Glutamatergic neuron (in vitro differentiated cells): ENCODE data around the gene SMTNL1. TPM values are rescaled to one million over a fixed set of nuclear protein-coding genes. Genes with fewer than 3 reads are reported as not detected.

ENCODE experiments used
- DNase-seq: peaks from one replicate; pipeline ENCODE4 v3.0.0; 2022
- H3K27ac Mint-ChIP-seq: one replicate; pipeline ENCODE4 v1.8.0; 2020; ENCODE audit warnings: mild to moderate bottlenecking, mixed read lengths, inconsistent platforms; ENCODE audit not compliant: unreplicated experiment
- H3K27me3 Mint-ChIP-seq: one replicate; pipeline ENCODE4 v1.8.0; 2020; ENCODE audit warnings: mild to moderate bottlenecking, moderate library complexity, mixed read lengths, inconsistent platforms; ENCODE audit not compliant: unreplicated experiment
- H3K36me3 Mint-ChIP-seq: one replicate; pipeline ENCODE4 v1.8.0; 2020; ENCODE audit warnings: mild to moderate bottlenecking, mixed read lengths, inconsistent platforms; ENCODE audit not compliant: unreplicated experiment
- H3K4me1 Mint-ChIP-seq: one replicate; pipeline ENCODE4 v1.8.0; 2020; ENCODE audit warnings: mild to moderate bottlenecking, low read depth, mixed read lengths, inconsistent platforms; ENCODE audit not compliant: unreplicated experiment
- H3K4me3 Mint-ChIP-seq: one replicate; pipeline ENCODE4 v1.8.0; 2020; ENCODE audit warnings: mild to moderate bottlenecking, mixed read lengths, inconsistent platforms; ENCODE audit not compliant: unreplicated experiment
- H3K9me3 Mint-ChIP-seq: one replicate; pipeline ENCODE4 v1.8.0; 2020; ENCODE audit warnings: mild to moderate bottlenecking, moderate library complexity, mixed read lengths, inconsistent platforms; ENCODE audit not compliant: unreplicated experiment
- CTCF ChIP-seq: fragments of 200-600 bp; sonication (generic); IDR thresholded peaks from one replicate; pipeline ENCODE4 v1.5.0; 2021; ENCODE audit not compliant: partially characterized antibody, unreplicated experiment
- total RNA-seq: library from RNA; stranded (reverse); fragmentation: NEBNext Ultra II Directional; extraction: Animal tissue kit (Norgen Biotek cat#: 25700); gene quantifications from one replicate; pipeline ENCODE4 v1.2.1, GENCODE V29; 2021; ENCODE audit not compliant: unreplicated experiment

Gene SMTNL1
- total RNA-seq, 1 donor from 2014 or later: not detected

DNA sequence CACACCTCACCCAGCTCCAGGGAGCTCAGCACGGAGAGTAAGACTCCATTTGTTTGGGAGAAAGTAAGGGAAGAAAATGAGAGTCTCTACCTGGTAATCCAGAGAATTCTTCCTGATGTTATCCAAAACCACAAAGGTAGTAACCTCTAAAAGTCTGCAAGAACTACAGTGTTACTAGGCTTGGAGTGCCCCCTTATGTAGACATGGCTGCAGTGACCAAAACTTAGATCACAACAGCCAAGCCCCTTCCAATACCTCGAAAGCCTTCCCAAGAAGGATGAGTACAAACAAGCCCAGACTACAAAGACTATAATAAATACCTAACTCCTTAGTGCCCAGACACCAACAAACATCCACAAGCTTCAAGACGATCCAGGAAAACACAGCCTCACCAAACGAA, 25.2 kb downstream of the SMTNL1 start:
- Mint-ChIP-seq H3K9me3 (peaks cover 2% of the 10 kb centered on the region), H3K27me3 (peaks cover 2% of the 10 kb centered on the region), H3K4me1 (peaks cover 20% of the 10 kb centered on the region), H3K36me3 (peaks cover 10% of the 10 kb centered on the region), H3K27ac (peak overlapping the region; percentile 4), H3K4me3 (peak overlapping the region; percentile 22)
- DNase-seq: no peak
- no peak for TF ChIP-seq CTCF

DNA sequence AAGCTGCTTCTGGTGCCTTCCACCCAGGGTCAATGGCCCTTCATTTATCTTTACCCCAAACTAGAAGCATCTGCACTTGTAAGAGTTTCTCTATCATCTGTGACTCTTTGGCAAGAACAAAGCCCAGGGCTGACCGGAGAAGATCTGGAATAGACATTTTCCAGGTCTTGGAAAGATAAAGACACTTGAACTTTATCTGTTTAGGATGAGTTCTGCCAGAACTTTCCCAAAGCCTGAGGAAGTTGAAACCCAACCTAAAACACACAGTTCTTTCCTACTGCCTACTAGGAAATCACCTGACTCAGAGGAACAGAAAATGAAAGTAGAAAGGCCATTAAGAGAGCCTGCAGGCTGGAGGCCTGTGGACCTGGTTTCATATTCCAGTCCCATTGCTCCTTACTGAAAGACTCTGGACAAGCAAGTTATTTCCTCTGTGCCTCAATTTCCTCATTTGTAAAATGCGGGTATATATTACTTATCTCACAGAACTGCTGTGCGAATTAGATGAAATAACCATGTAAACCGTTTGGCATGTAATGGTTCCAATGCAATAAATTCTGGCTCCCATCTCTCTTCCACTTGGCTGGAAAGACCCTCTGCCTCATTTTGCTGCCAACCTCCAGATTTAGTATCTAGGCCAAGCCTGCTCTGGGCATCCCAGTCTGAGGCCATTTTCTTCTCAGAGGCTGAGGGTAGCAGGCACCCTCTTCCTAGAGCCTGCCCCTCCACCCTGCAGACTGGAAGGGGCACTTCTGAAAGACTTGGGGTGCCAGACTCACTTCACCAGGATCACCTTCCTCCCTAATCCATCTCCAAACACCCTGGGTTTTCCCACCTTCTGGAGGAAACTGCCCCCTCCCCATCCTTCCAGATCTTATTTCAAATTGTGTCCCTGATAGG, 28.9 kb downstream of the SMTNL1 start:
- peak overlapping the region; percentile 89 for H3K4me3 Mint-ChIP-seq
- peaks cover 4% of the 10 kb centered on the region for H3K27me3 Mint-ChIP-seq
- peaks cover 28% of the 10 kb centered on the region for H3K4me1 Mint-ChIP-seq
- peaks cover 6% of the 10 kb centered on the region for H3K9me3 Mint-ChIP-seq
- peaks cover 2% of the 10 kb centered on the region for H3K36me3 Mint-ChIP-seq
- no peak for DNase-seq
- no peak for TF ChIP-seq CTCF
- peak overlapping the region; percentile 73 for H3K27ac Mint-ChIP-seq

GRCh38 chr11:57566905-57567514, 29.6 kb downstream of the SMTNL1 start:
- H3K27ac Mint-ChIP-seq: peak overlapping the region; percentile 76
- TF ChIP-seq CTCF: no peak
- H3K4me1 Mint-ChIP-seq: peaks cover 22% of the 10 kb centered on the region
- peaks cover 6% of the 10 kb centered on the region for H3K9me3 Mint-ChIP-seq
- no peaks in the 10 kb centered on the region for H3K36me3 Mint-ChIP-seq
- H3K27me3 Mint-ChIP-seq: peaks cover 4% of the 10 kb centered on the region
- H3K4me3 Mint-ChIP-seq: peak overlapping the region; percentile 89
- DNase-seq: no peak

GRCh38 chr11:57567515-57568329, 30.3 kb downstream of the SMTNL1 start, which contains the start of gene UBE2L6:
TSS of gene UBE2L6 (minus strand) at chr11:57567672. CDS start at chr11:57567611, 61 bp downstream.
- H3K27me3 Mint-ChIP-seq: peaks cover 4% of the 10 kb centered on the region
- H3K36me3 Mint-ChIP-seq: no peaks in the 10 kb centered on the region
- peaks cover 21% of the 10 kb centered on the region for H3K4me1 Mint-ChIP-seq
- H3K9me3 Mint-ChIP-seq: peaks cover 6% of the 10 kb centered on the region
- peak; percentile 92 for DNase-seq
- TF ChIP-seq CTCF: peak; percentile 96
- H3K4me3 Mint-ChIP-seq: peak within 1 kb of the TSS; percentile 97
- peak within 1 kb of the TSS; percentile 99 for H3K27ac Mint-ChIP-seq
